OCI-LY7 (cell line): Measurements from ENCODE around the gene TIMD4. TPM values are rescaled to one million over a fixed set of nuclear protein-coding genes. Genes with fewer than 3 reads are reported as not detected.

Experiments used
- BruUV-seq: library from RNA; stranded (reverse); fragments of 400-500 nt; replicated peaks from 2 replicates; lab custom pipeline; 2021; lab: Mats Ljungman, UMichigan
- CTCF ChIA-PET: fragments of 300-600 bp; sonication (Branson Sonifier 250); formaldehyde crosslinking; loops from one replicate; lab custom pipeline; 2022; ENCODE audit warnings: antibody characterized with exemption; ENCODE audit not compliant: unreplicated experiment; lab: Charles Lee
- POLR2A ChIA-PET: fragments of 300-600 bp; sonication (Branson Sonifier 250); formaldehyde crosslinking; loops from one replicate; lab custom pipeline; 2022; ENCODE audit warnings: antibody characterized with exemption; lab: Charles Lee
- DNase-seq: peaks from one replicate; pipeline ENCODE4 v3.0.0-alpha.2; 2015; ENCODE audit warnings: low spot score
- H2AFZ ChIP-seq: fragments of 200-600 bp; sonication (generic), shearing (Covaris generic); 2 replicates; pipeline ENCODE4 v1.6.1; 2014; ENCODE audit warnings: mild to moderate bottlenecking, antibody characterized with exemption, low read length, moderate library complexity
- H3K27ac ChIP-seq: fragments of 200-600 bp; sonication (generic); 2 replicates; pipeline ENCODE4 v1.5.1; 2014; ENCODE audit warnings: mixed run types, low read depth, mild to moderate bottlenecking, moderate library complexity, low read length, inconsistent platforms; ENCODE audit not compliant: poor library complexity, severe bottlenecking
- H3K36me3 ChIP-seq: fragments of 200-600 bp; sonication (generic); 2 replicates; pipeline ENCODE4 v1.6.1; 2014; ENCODE audit warnings: mild to moderate bottlenecking, antibody characterized with exemption, low read length, moderate library complexity, mixed read lengths; ENCODE audit not compliant: insufficient read depth
- H3K4me1 ChIP-seq: fragments of 200-600 bp; sonication (generic); 2 replicates; pipeline ENCODE4 v1.5.1; 2014; ENCODE audit warnings: mild to moderate bottlenecking, low read length; ENCODE audit not compliant: insufficient read depth, poor library complexity, severe bottlenecking
- H3K4me2 ChIP-seq: fragments of 200-600 bp; sonication (generic); 2 replicates; pipeline ENCODE4 v1.6.1; 2014; ENCODE audit warnings: mild to moderate bottlenecking, low read length
- H3K4me3 ChIP-seq: fragments of 200-600 bp; sonication (generic); 2 replicates; pipeline ENCODE4 v1.5.1; 2014; ENCODE audit warnings: mild to moderate bottlenecking, low read depth, low read length; ENCODE audit not compliant: poor library complexity, severe bottlenecking
- H3K79me2 ChIP-seq: fragments of 200-600 bp; sonication (generic); 2 replicates; pipeline ENCODE4 v1.6.1; 2016; ENCODE audit warnings: low read depth, mild to moderate bottlenecking, low read length, moderate library complexity, mixed read lengths; ENCODE audit not compliant: insufficient read depth
- H3K9me2 ChIP-seq: fragments of 200-600 bp; sonication (generic); 2 replicates; pipeline ENCODE4 v1.6.1; 2016; ENCODE audit warnings: mild to moderate bottlenecking, low read length, mixed read lengths; ENCODE audit not compliant: insufficient read depth
- H3K9me3 ChIP-seq: fragments of 200-600 bp; sonication (generic); 2 replicates; pipeline ENCODE4 v1.6.1; 2014; ENCODE audit warnings: mild to moderate bottlenecking, mixed run types, low read length, mixed read lengths
- H4K20me1 ChIP-seq: fragments of 200-600 bp; sonication (generic); 2 replicates; pipeline ENCODE4 v1.6.1; 2014; ENCODE audit warnings: mild to moderate bottlenecking, antibody characterized with exemption, low read length, moderate library complexity, mixed read lengths; ENCODE audit not compliant: insufficient read depth
- EZH2phosphoT487 ChIP-seq: fragments of 200-600 bp; sonication (generic); IDR thresholded peaks from 2 replicates; pipeline ENCODE4 v1.6.1; 2018; ENCODE audit warnings: low read depth, borderline replicate concordance, mild to moderate bottlenecking, mixed run types, antibody characterized with exemption, low read length, moderate library complexity, mixed read lengths
- intact Hi-C: fragments of 100-400 bp; cut with micrococcal nuclease; formaldehyde crosslinking; loops from one replicate; pipeline ENCODE4 v1.10.0; 2022; ENCODE audit not compliant: unreplicated experiment
- total RNA-seq, 2 experiments: library from RNA; depleted of rRNA in 1 of 2; stranded (reverse); fragments of >200 nt in 1 of 2; shearing (Covaris generic) in 1 of 2; gene quantifications; 2 replicates each; pipeline ENCODE4 v1.2.3, GENCODE V29; 2014 to 2022
- TF ChIP-seq, protein P1 (sequence below): fragments of 200-600 bp; sonication (generic); conservative IDR thresholded peaks from 2 replicates; pipeline ENCODE4 v1.5.1; 2014; ENCODE audit warnings: mild to moderate bottlenecking, antibody characterized with exemption, low read length, moderate library complexity, mixed read lengths

The TIMD4 gene
- total RNA-seq, 2 experiments from 2014 or later = 1.1 to 1.3 TPM

DNA sequence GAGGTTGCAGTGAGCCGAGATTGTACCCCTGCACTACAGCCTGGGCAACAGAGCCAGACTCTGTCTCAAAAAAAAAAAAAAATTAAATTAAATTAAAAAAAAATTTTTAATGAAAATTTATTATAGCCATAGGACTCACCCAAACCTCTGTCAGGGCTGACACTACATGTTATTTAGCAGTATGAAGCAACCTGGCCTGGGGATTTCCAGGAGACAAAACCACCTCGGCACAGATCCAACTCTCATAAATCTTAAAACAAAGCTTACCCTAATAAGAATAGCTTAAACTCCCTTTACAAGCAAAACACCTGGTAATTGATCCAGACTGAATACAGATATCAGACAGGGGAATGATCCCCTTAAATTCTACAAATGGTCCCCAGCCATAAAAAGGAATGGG is 74.5 kb downstream of the TIMD4 start:
- Histone ChIP-seq H3K27ac (peak overlapping the region; percentile 92), H3K79me2 (no peaks in the 10 kb centered on the region), H3K4me1 (peaks cover 100% of the 10 kb centered on the region), H4K20me1 (no peaks in the 10 kb centered on the region), H2AFZ (peak overlapping the region; percentile 64; the same call in 1 of the 2 replicates), H3K36me3 (no peaks in the 10 kb centered on the region), H3K4me2 (no peak overlapping the region), H3K4me3 (no peak overlapping the region), H3K9me2 (no peaks in the 10 kb centered on the region), H3K9me3 (no peaks in the 10 kb centered on the region)
- POLR2A ChIA-PET = interaction anchor here (0.7 to 13.3 kb wide), 17 partner anchors 7 to 431 kb away, joined by 3 to 250 read pairs (median 6); no protein-coding TSS in a partner anchor
- intact Hi-C loops = loop anchor here (10.0 kb wide), 1 partner anchor 616 kb away; no protein-coding TSS in a partner anchor
- BruUV-seq = no TSS peak
- CTCF ChIA-PET = interaction anchor here (1.5 kb wide), 1 partner anchor 26 kb away, joined by 4 read pairs; no protein-coding TSS in a partner anchor
- no peak for DNase-seq
- TF ChIP-seq, protein P1, sequence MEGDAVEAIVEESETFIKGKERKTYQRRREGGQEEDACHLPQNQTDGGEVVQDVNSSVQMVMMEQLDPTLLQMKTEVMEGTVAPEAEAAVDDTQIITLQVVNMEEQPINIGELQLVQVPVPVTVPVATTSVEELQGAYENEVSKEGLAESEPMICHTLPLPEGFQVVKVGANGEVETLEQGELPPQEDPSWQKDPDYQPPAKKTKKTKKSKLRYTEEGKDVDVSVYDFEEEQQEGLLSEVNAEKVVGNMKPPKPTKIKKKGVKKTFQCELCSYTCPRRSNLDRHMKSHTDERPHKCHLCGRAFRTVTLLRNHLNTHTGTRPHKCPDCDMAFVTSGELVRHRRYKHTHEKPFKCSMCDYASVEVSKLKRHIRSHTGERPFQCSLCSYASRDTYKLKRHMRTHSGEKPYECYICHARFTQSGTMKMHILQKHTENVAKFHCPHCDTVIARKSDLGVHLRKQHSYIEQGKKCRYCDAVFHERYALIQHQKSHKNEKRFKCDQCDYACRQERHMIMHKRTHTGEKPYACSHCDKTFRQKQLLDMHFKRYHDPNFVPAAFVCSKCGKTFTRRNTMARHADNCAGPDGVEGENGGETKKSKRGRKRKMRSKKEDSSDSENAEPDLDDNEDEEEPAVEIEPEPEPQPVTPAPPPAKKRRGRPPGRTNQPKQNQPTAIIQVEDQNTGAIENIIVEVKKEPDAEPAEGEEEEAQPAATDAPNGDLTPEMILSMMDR = no peak
- TF ChIP-seq EZH2phosphoT487 = no peak

DNA sequence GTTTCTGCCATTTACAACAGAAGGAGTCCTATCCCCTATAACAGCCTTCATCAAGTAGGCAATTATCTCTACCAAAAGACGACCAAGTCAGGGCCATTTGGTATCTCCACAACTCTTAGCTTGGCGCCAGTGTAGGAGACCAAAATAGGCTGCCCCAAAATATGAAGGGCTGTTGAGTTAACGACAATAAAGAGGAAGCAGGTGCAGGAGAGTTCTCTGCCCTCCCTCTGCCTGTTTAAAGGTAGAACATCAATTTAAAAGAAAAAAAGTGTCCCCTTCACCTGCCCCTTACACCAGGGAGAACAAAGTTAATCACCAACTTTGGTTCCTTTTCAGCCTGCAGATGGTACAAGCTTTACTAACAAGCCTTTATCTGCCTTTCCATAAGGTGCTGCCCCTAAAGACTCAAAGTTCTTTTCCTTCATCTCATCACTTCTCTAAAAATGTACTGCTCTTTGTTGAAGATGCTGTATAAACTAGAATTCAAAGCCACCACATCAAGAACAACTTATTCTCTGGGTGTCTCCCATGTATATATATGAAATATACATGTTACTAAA is 79.6 kb downstream of the TIMD4 start:
- no TSS peak for BruUV-seq
- TF ChIP-seq EZH2phosphoT487 = no peak
- TF ChIP-seq, protein P1 = no peak

More for the DNA sequence above, 79.6 kb downstream of the TIMD4 start:
- H3K4me3 ChIP-seq = peak overlapping the region; percentile 38
- H3K36me3 ChIP-seq = no peaks in the 10 kb centered on the region
- no peaks in the 10 kb centered on the region for H3K79me2 ChIP-seq
- peak overlapping the region; percentile 70 for H3K4me2 ChIP-seq
- H3K27ac ChIP-seq = peak overlapping the region; percentile 98
- ChIA-PET CTCF (interaction anchor here (0.8 to 1.5 kb wide), 5 partner anchors 16 to 51 kb away, joined by 3 to 6 read pairs (median 3); no protein-coding TSS in a partner anchor), POLR2A (interaction anchor here (0.6 to 13.3 kb wide), 11 partner anchors 8 to 1032 kb away, joined by 4 to 250 read pairs (median 69); no protein-coding TSS in a partner anchor)
- H3K9me2 ChIP-seq = no peaks in the 10 kb centered on the region
- H3K9me3 ChIP-seq = no peaks in the 10 kb centered on the region
- peak overlapping the region; percentile 59; the same call in 1 of the 2 replicates for H2AFZ ChIP-seq
- no peaks in the 10 kb centered on the region for H4K20me1 ChIP-seq
- intact Hi-C loops = loop anchor here (1.0 to 10.0 kb wide), 4 partner anchors 31 to 621 kb away; no protein-coding TSS in a partner anchor
- peaks cover 100% of the 10 kb centered on the region for H3K4me1 ChIP-seq
- peak; percentile 96 for DNase-seq
